ENCODE results near the gene ANXA9.

ANXA9 gene

DNA sequence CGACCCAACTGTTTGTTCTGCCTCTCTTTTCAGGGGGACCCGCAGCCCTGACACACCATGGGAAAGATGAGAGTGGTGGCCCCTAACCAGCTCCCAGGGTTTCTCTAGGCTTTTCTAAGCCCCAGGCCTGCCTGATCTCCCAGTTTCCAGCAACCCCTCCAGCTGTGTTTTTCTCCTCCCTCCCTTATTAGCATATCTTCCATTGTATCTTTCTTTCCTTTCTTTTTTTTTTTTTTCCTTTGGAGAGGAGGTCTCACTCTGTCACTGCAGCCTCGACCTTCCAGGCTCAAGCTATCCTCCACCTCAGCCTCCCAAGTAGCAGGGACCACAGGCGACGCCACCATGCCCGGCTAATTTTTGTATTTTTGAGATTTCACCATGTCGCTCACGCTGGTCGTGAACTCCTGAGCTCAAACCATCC lies 5.7 kb upstream of the ANXA9 start:
- no peak for DNase-seq

DNA sequence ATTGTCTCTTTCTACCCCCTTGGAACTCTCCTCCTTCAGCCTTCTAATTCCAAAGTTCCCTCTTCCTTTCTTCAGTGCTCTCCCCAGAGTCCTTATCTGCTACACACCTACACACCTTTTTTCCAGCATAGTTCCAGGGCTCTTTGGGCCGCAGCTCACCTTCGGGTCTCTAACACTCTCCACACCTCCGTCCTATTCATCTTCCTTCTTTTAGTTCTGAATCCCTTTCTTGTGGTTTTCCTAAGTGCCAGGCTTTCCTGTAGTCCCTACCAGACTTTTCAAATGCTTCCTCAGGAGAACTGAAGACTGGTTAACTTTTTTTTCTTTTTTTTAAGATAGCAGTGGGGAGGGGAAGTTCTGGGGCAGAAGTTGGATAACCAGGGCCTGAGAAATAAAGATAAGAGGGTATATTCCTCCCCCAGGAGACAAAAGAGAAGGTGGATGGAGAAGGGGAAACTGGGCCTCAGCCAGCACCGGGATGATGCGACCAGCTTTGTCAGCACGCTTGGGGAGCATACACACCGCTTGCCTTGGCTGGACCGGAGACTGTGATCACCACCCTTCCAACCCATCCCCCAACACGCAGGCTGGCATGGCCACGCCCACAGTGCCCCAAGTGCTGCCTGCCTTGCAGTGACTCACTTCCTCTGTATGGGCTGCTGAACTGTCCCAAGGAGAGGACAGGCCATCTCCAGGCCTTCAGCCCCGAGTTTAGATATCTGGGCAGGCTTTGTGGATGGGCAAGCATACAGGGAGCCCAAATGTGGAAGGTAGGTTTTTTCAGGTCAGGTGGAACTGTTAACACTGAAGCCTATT lies 5.0 kb upstream of the ANXA9 start:
- peak; percentile 85 for DNase-seq

GRCh38 chr1:150979092-150980056 lies 2.7 kb upstream of the ANXA9 start:
- DNase-seq: peak; percentile 96

GRCh38 chr1:150981177-150981804 lies 801 bp upstream of the ANXA9 start:
- DNase-seq: no peak

DNA sequence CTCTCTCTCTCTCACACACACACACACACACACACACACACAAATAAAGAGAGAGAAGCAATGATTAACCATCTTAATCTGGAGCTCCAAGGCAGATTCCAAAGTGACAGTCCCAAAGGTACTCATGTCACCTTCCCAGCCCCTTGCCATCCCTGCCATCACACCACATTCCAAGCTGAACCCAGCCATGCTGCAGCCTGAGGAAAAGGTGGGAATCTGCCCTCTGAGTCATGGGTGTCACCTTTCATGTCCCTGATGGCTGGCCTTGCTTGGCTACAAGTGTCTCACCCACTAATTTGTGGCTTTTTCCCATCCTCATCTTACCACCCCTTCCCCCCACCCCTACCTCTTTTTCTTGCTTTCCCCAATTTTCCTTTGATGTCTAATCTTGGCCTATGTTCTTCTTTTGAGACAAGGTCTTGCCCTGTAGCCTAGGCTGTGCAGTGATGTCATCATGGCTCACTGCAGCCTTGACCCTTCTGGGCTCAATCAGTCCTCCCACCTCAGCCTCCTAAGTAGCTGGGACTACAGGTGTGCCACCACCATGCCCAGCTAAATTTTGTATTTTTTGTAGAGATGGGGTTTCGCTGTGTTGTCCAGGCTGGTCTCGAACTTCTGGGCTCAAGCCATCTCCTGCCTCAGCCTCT lies 3.2 kb downstream of the ANXA9 start:
- no peak for DNase-seq

DNA sequence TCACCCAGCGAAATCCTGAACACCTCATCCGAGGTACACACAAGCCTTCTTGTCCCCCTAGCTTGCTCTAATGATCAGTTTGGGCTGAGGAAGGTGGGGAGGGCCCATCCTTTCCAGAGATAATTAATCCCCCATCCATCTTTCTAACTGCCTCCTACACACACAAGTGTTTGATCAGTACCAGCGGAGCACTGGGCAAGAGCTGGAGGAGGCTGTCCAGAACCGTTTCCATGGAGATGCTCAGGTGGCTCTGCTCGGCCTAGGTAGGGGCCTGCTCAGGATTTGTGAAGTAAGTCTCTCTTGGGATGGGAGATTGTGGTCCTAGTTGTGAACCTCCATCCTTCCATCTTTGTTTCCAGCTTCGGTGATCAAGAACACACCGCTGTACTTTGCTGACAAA lies 5.8 kb downstream of the ANXA9 start:
- no peak for DNase-seq

- no peak for DNase-seq
Measured at GRCh38 chr1:150992626-150993025, 10.5 kb downstream of the ANXA9 start.

GRCh38 chr1:150994248-150994647 lies 12.2 kb downstream of the ANXA9 start:
- DNase-seq: no peak

DNA sequence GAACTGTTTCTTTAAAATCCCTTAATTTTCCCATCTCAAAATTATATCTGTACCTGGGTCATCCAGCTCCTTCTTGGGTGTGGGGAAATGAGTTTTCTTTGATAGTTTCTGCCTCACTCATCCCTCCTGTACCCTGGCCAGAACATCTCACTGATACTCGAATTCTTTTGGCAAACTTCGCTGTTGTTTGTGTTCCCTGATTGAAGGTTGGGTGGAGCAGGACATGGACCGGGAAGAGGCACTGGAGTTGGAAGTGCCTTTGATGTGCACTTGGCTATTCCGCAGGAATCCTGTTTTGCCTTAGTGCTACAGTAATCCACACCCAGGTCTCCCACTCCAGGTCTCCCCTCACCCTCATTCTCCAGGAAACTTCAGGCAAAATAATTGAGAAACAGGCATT lies 13.4 kb downstream of the ANXA9 start:
- DNase-seq: no peak

DNA sequence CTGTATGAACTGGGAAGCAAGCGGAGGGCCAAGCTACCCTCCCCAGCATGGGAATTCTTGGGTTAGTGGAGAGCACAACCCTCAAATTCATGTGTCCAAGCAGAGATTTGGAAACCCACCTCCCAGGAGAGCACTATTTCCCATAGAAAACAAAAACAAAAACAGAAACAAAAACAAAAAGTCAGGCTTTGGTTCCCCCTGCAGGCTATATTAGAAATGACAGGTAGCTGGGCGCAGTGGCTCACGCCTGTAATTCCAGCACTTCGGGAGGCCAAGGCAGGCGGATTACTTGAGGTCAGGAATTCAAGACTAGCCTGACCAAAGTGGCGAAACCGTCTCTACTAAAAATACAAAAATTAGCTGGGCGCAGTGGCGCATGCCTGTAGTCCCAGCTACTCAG lies 13.8 kb downstream of the ANXA9 start:
- no peak for DNase-seq

GRCh38 chr1:150997126-150997872 lies 15.2 kb downstream of the ANXA9 start:
- no peak for DNase-seq

- DNase-seq: no peak
Measured at GRCh38 chr1:150997949-150998348, 15.9 kb downstream of the ANXA9 start.

DNA sequence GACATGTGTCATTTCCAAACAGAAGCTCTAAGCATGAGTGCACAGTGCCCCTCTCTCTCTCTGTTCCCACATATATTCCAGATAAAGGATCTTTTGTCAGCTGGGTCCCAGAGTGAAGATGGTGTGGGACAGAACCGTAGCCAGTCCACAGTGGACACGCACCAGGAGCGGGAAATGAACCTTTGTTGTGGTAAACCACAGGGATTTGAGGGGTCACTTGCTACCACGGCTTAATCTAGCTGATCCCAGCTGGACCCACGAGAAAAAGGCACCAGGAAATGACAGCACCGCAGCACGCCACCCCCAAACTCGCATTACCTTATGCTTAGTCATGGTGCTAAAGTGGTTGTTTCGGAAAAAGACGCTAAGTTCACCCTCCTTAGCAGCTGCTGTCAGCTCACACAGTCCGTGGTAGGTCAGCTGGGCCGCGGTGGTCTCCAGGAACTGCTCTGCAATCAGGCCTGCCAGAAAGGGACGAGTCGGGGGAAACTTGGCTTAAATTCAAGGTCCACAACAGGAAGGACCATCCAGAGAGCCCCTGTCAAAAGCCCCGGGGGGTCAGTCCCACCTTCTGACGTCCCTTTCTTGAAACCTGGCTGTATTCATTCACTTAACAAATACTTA lies 17.1 kb downstream of the ANXA9 start:
- DNase-seq: no peak

DNA sequence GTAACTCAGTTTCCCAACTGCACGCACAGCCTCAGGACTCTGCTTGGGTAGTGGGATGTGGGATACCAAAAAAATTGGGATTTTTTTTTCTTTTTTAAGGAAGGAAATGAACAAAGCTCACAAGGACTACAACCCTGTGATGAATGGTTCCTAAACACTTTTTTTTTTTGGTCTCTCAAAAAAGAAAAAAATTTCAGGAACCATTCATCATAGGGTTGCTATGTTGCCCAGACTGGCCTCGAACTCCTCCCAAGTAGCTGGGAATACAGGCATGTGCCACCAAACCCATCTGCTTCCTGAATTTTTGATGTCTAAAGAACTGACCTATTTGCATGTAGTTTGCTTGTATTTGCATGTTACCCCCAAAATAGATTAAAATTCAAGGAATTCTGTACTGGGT lies 17.8 kb downstream of the ANXA9 start:
- DNase-seq: no peak

GRCh38 chr1:151000408-151000807 lies 18.3 kb downstream of the ANXA9 start:
- DNase-seq: no peak

DNA sequence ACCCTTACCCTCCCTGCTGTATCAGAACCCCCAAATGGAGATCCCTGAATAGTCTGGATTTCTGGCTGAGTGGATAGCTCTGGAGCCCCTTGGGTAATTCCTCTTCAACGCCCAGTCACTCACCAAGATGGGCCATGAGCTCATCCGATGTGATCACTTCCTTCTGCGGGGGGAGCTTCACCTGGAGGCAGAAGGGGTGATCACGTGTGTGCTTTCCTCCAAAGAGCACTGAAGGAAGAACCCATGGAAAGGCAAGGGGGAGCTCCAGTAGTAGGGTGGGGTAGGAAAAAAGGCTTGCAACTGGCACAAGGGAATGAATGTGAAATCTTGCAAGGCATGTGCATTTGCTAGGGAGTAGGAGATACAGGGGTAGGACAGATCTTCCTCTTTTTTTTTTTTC lies 19.5 kb downstream of the ANXA9 start:
- no peak for DNase-seq

DNA sequence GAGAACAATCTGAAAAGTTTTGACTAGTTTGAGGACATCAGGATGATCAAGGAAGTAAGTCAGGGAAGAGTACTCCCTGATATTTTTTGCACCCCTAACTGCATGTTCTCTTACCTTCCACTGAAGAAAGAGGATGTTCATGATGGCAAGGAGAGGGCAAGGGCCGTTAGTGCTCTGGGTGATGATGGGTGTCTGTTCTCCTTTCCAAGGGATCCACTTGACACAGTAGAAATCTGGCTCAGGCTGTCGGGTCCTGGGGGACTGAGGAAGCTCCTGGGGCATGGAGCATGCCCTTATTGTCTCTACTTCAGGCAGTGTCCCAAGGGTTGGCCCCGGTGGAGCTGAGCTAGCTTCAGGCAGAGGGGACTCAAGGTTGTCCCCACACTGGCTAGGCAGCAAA lies 20.0 kb downstream of the ANXA9 start:
- DNase-seq: no peak

DNA sequence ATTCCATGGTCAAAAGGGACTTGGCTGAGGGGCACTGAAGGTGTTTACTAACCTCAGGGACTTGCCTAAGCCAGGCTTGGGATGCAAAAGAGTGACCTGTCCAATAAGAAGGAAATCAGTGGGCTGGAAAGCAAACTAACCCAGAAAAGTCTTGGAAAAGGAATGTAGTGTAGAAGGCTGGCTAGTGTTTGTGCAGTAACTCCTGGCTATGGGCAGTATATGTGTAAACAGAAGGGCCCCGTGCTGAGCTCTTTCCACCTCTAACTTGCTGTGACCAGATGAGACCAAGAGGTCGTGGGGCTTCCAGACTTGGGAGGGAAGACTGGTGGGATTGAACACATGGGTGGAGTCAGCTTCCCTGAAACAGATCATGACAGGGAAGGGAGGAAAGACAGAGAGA lies 20.5 kb downstream of the ANXA9 start:
- no peak for DNase-seq

- DNase-seq: no peak
Measured at GRCh38 chr1:151003180-151003579, 21.1 kb downstream of the ANXA9 start.

DNA sequence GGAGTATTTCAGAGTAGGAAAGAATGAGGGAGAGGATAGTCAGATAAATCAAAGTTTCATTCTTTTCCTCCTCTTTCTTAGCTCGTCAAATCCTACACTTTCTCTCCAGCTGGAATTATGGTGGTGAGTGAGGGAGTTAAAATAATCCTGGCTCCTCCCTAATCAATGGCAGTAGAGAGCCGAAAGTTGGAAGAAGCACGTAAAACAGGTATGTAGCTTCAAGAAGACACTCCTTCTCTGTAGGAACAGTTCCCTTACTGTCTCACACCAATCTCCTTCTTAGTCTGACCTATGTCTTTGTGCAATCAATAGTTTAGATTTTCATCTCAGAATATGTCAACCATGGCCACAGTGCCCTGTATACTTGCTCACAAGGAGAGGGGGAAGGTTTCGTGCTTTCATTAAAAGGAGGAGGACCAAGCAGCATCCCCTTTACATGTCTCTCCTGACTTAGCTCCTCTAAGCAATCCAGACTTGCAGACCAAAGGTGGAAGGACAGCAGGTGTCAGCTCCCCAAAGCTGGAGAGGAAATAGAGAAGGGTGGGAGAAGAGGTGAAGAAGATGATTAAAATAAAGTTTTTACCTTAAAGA lies 23.7 kb downstream of the ANXA9 start:
- DNase-seq: no peak

GRCh38 chr1:151006327-151007052 lies 24.4 kb downstream of the ANXA9 start, which contains the start of gene MINDY1:
Gene MINDY1 (minus strand): TSS chr1:151006902. CDS start chr1:151002617, 4,285 bp downstream.
- no peak for DNase-seq
